HG02623 (cell line): ENCODE data around the gene FICD.
A peak's percentile ranks its signal among the peaks of the same experiment; 100 is the strongest.
"Not testable (repeated sequence)": the region's sequence is repeated elsewhere in the genome, so short reads cannot be mapped to it uniquely, and the experiment has no call there.

Source experiments
- ATAC-seq: cut with Tn5 transposase; IDR thresholded peaks from one replicate; pipeline ENCODE4 v1.9.1; 2021; ENCODE audit warnings: moderate library complexity; ENCODE audit not compliant: unreplicated experiment

Gene FICD

DNA sequence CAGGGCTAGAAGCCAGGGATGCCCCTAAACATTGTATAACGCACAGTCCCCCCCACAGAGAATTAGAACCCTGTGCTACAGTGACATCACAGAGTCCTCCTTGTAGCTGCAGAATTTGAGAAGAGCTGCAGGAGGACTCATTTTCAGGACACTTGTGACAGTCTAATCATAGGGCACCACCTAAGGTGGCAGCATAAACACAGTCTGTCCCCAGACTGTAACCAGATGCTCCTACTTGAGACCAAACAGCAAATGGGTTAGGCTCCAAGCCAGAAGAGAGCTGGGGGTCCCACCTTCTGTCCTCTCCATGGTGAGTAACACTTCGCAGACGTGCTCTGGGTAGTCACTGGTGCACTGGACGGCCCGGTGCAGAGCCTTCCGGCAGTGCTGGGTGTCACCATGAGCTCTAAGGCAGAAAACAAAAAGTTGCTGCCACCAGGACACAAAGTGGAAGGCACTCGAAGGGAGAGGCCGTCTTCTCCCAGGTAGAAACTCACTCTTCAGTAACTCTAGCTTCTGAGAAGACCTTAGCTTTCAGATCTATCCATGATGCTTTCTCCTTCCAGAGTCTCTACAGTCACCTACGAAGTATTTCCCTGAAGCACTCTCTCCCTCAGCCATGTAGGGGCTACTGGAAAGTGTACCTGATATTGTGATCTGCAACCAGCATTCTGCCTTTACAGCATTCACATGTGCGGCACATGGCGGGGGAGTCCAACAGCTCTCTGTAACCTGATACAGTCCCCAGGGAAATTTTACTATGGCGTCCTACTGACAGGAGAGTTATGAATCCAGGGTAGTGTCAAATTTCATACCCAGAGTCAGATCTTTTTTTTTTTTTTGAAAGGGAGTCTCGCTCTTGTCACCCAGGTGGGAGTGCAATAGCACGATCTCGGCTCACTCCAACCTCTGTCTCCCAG, 17.1 kb downstream of the FICD start:
- ATAC-seq = no peak

- no peak for ATAC-seq
These were observed 23.1 kb downstream of the FICD start for GRCh38 chr12:108538146-108538545.

DNA sequence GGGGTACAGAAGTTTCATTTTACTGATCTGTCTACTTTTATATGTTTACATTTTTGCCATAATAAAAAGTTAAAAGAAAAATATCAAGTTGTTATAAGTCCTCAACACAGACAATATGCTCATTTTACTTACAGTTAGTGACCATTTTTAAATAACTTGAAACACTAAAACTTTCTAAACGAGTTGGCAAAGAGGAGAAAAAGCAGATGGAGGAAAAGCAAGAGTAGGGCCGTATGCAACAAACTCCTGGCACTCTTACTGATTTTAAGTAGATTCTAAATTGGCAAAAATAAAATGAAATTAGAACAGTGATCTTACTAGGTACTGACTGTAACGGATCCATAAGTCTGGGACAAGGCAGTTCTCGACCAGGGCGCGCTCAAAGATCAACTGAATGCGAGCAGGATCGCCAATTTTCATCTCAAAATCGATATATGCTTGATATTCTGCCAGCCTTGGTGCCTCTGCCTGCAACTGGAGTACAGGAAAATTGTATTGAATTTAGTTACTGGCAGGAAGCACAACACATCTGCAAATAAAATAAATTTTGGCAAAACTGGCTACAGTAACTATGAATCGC, 23.6 kb downstream of the FICD start:
- no peak for ATAC-seq

DNA sequence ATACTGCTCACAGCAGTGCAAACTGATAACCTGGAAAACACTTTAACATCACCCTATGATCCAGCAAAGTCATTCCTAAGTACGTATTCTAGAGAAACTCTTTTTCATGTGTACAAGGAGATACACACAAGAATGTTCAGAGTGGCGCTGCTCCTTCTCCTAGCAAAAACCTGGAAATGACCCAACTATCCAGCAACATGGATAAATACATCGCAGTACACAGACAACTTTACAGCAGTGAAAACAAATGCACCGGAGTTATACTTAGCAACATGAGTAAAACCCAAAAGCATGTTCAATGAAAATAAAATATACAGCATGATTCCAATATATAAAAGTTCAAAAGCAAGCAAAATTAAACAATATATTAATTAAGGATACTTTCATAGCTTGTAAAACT, 27.2 kb downstream of the FICD start:
- no peak for ATAC-seq

DNA sequence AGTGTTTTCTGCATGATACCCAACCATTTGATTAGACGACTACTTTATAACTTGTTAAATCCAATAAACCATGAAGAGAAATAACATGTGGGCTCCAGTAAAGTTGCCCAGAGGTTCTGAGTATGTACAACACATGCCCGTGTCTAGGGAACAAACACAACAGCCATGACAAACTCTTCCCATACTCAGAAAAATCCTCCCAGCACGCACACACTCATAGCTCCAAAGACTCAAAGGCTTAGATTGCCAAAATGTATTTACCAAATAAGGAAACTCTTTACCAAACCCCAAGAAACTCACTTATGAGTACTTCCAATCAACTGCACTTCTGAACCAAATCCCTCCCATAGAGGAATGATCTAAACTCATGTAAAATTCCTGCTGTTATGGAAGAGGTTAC, 28.6 kb downstream of the FICD start:
- ATAC-seq = no peak

DNA sequence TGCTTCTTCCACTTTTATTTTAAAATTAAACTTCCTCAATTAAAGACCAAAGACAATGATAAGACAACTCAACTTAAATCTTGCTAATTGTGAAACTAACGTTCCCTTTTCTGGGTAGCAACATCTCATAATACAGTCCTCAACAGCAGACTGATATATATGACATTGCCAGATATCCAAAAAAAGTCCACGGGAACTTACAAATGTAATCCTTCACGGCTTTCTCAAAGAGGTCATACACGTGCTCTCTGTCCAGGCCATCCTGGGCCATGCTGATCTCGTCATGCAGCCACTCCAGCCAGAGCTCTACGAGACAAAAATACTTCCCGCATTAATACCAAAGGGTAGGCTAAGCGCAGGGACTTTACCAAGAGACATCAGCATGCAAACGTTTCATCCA, 32.6 kb downstream of the FICD start:
- no peak for ATAC-seq

DNA sequence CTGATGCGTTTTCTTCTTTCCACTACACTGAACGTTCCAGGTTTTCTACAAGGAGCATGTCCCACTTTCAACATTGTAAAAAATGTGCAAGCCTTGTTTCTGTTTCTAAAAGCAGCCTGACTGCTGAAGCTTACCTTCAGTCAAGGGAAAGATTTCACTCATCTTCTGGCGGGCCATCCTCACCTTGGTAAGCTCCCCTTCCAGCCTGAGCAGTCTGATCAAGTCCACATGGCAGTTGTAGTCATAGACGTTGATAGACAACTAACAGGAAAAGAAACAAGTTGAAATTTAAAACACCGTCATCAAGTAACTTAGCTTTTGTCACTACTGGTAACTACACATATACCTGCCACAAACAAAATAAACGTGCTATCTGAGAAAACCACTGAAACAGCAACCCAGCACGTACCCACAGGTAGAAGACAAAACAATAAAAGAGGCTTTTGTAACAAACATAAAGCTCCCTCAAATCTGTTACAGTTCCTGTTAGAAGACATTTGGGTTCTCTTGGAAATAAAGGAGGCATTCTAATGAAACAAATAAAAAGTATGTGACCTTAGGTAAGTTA, 34.0 kb downstream of the FICD start:
- no peak for ATAC-seq

DNA sequence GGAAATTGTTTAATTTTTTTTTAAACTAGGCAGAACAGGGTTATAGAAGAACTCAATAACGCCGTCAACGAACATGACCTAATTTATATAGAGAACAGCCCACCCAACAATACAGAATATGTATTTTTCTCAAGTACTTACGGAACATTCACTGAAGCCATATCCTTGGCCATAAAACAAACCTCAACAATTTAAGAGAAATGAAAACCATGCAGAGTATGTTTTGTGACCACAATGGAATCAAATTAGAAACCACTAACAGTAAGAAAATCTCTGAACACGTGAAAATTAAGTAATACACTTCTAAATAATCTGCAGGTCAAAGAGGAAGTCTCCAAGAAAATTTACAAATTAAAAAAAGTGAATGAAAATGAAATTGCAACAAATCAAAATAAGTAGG, 36.5 kb downstream of the FICD start:
- ATAC-seq = no peak

DNA sequence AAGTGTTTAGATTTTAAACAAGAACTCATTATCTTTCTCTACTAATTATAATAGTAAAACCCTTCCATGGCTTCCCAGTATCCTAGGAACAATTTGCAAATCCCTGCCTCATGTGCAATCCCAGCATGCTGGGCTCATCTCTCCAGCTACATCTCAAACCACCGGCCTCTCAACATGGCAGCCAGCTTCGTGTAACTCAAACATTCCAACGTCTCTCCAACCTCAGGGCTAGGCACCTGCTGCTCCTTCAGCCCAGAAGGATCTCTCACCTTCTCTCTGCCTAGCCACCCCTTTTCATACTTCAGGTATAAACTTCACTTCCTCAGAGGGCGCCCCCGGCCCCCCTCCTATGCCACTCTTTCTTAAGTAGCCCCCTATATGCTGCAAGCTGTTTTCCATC, 38.7 kb downstream of the FICD start:
- no peak for ATAC-seq

DNA sequence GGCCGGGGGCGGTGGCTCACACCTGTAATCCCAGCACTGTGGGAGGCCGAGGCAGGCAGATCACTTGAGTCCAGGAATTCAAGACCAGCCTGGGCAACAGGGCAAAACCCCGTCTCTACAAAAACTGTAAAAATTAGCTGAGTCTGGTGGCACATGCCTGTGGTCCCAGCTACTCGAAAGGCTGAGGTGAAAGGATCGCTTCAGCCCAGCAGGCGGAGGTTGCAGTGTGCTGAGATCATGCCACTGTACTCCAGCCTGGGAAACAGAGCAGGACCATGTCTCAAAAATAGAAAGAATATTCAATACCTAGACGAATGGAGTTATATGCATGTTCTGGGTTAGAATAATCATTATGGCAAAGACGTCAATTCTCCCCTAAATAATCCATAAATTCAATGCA, 40.3 kb downstream of the FICD start:
- ATAC-seq = not testable (repeated sequence)

GRCh38 chr12:108559007-108559655, 44.1 kb downstream of the FICD start:
- ATAC-seq = no peak

- ATAC-seq = no peak
These were observed 44.7 kb downstream of the FICD start for GRCh38 chr12:108559748-108560147.

DNA sequence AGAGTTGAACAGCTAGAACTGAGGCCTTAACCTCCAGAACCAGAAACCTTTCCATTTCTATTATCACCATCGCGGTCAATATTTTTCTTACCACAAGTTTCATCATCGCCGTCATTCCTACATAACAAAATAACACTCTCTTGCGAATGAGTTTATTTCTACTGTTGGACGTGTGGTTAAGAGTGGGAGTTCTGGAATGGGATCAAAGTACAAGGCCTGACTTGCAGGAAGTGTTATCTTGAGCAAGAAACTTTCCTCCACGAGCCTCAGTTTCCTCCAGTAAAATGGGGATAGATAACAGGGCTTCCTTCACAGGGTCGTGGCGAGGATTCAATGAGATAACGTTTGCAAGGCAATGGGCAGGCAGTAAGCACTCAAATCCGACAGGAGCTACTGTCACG, 45.2 kb downstream of the FICD start:
- no peak for ATAC-seq

- peak; percentile 28 for ATAC-seq
These were observed 46.0 kb downstream of the FICD start, which contains the start of gene SART3 for GRCh38 chr12:108560752-108561719. Gene SART3 (minus strand): TSS chr12:108561173. CDS start chr12:108561154, 19 bp downstream.

DNA sequence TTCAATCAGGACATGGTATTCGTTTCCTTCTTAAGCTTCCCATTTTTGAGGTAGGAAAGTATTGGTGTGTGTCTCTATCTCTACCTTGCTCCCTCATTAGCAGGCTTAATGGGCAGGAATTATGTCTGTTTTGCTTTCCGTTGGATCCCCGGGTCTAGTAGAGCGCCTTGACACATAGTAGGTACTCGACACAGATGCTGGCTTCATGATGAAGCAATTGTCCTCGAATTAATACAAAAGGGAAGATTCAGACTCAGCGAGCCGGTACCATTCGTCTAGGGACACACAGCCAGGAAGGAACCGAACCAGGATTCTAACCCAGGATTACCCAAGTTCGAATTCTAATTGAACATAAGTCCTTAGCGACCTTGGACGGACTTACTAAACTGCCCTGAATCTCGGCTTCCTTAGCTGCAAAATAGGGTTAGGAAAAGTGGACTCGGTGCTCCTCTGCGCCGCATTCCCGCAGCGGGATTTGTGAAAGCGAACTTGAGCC, 46.8 kb downstream of the FICD start:
- no peak for ATAC-seq

- peak; percentile 45 for ATAC-seq
These were observed 47.5 kb downstream of the FICD start, which contains the start of gene ISCU for GRCh38 chr12:108562348-108563135. Gene ISCU (plus strand): TSS chr12:108562596. CDS start chr12:108562623, 27 bp downstream.

GRCh38 chr12:108563136-108563803, 48.2 kb downstream of the FICD start:
- ATAC-seq = peak; percentile 28

DNA sequence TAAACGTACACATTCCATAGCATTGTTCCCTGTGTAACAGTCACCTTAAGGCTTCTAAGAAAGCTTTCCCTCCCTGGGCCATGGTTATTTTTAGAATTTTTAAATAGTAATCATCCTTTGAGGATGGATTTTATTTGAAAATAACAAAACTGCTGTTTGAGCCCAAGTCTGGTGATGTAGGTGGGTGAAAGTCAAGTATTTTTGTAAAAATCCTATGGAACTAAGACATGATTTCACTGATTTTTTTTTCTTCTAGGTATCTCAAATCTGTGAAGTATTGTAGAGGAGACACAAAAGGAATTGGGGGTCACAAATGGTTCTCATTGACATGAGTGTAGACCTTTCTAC, 48.7 kb downstream of the FICD start:
- ATAC-seq = no peak

- ATAC-seq = no peak
These were observed 49.6 kb downstream of the FICD start for GRCh38 chr12:108564724-108565123.
